GM21367 (cell line): ENCODE results near the gene OR5K3.
A peak's percentile ranks its signal among the peaks of the same experiment; 100 is the strongest.
"Not testable (repeated sequence)": the region's sequence is repeated elsewhere in the genome, so short reads cannot be mapped to it uniquely, and the experiment has no call there.

ENCODE experiments used
- ATAC-seq: cut with Tn5 transposase; IDR thresholded peaks from one replicate; pipeline ENCODE4 v1.9.1; 2021; ENCODE audit not compliant: unreplicated experiment

Gene OR5K3

GRCh38 chr3:98390366-98390765 is at the start of gene OR5K3:
TSS of gene OR5K3 (plus strand) at chr3:98390666. CDS start at chr3:98390666, 0 bp downstream.
- ATAC-seq: no peak

GRCh38 chr3:98341758-98342157 is 48.7 kb upstream of the OR5K3 start:
- ATAC-seq: no peak

- peak; percentile 71 for ATAC-seq
Measured at GRCh38 chr3:98343647-98344507, 46.6 kb upstream of the OR5K3 start.

- ATAC-seq: no peak
Measured at GRCh38 chr3:98350082-98350481, 40.4 kb upstream of the OR5K3 start.

GRCh38 chr3:98353554-98353953 is 36.9 kb upstream of the OR5K3 start, which contains the start of gene OR5K4:
TSS of gene OR5K4 (plus strand) at chr3:98353854. CDS start at chr3:98353854, 0 bp downstream.
- ATAC-seq: no peak

- ATAC-seq: no peak
Measured at GRCh38 chr3:98359250-98359649, 31.2 kb upstream of the OR5K3 start.

GRCh38 chr3:98359993-98360675 is 30.3 kb upstream of the OR5K3 start:
- peak; percentile 76 for ATAC-seq

GRCh38 chr3:98360681-98361080 is 29.8 kb upstream of the OR5K3 start:
- no peak for ATAC-seq

GRCh38 chr3:98361289-98361688 is 29.2 kb upstream of the OR5K3 start:
- ATAC-seq: no peak

- ATAC-seq: no peak
Measured at GRCh38 chr3:98367464-98368246, 22.8 kb upstream of the OR5K3 start.

- ATAC-seq: no peak
Measured at GRCh38 chr3:98371186-98371585, 19.3 kb upstream of the OR5K3 start.

- ATAC-seq: no peak
Measured at GRCh38 chr3:98371853-98372252, 18.6 kb upstream of the OR5K3 start.

GRCh38 chr3:98372445-98372844 is 18.0 kb upstream of the OR5K3 start:
- ATAC-seq: no peak

- ATAC-seq: no peak
Measured at GRCh38 chr3:98376631-98377030, 13.8 kb upstream of the OR5K3 start.

GRCh38 chr3:98388147-98388546 is 2.3 kb upstream of the OR5K3 start:
- no peak for ATAC-seq

GRCh38 chr3:98395101-98395500 is 4.6 kb downstream of the OR5K3 start:
- ATAC-seq: no peak

- ATAC-seq: not testable (repeated sequence)
Measured at GRCh38 chr3:98396482-98396881, 6.0 kb downstream of the OR5K3 start.

GRCh38 chr3:98398513-98398912 is 8.0 kb downstream of the OR5K3 start:
- ATAC-seq: no peak

- no peak for ATAC-seq
Measured at GRCh38 chr3:98402507-98402906, 12.0 kb downstream of the OR5K3 start.

GRCh38 chr3:98404010-98404409 is 13.5 kb downstream of the OR5K3 start:
- no peak for ATAC-seq

GRCh38 chr3:98406034-98406433 is 15.6 kb downstream of the OR5K3 start:
- no peak for ATAC-seq
